GM21528 (cell line): ENCODE data around the gene ULK4.
"Not testable (repeated sequence)": the region's sequence is repeated elsewhere in the genome, so short reads cannot be mapped to it uniquely, and the experiment has no call there.

ENCODE experiments used
- ATAC-seq: cut with Tn5 transposase; IDR thresholded peaks from one replicate; pipeline ENCODE4 v1.9.1; 2021; ENCODE audit warnings: mild to moderate bottlenecking, moderate library complexity; ENCODE audit not compliant: unreplicated experiment, low FRiP score

Gene ULK4

DNA sequence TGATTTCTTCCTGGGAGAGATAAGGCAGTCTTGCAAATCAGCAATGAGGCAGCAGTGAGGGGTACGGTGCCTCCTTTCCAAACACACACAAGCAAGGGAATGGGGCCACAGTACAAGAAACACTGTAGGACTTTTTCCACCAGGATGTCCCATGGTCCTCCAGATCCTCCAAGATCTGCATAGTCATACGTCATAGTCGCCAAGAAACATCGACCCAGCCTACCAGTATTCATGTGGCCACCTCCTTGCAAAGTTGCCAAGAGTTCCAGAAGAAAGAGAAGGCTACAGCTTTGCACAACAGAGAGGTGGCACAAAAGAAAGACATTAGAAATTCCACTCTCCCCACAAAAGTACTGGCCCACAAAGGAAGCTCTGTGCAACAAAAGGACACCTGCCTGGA lies 504.7 kb downstream of the ULK4 start:
- ATAC-seq, result no peak

DNA sequence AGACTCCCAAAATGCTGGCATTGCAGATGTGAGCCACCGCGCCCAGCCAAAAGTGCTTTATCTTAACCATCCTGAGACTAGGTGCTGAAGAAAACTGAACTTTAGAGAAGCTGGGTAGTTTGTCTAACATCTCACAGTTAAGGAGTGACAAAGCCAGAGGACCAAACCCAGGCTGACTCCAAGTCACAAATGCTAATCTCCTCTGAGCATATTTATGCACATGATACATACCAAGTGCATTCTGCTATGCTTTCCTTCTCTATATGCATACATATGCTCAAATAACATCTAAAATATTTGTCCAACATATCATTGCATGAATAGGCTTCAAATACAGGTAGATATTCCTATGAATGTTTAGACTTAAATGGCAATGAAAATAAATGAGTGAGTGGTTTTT lies 505.7 kb downstream of the ULK4 start:
- no peak for ATAC-seq

DNA sequence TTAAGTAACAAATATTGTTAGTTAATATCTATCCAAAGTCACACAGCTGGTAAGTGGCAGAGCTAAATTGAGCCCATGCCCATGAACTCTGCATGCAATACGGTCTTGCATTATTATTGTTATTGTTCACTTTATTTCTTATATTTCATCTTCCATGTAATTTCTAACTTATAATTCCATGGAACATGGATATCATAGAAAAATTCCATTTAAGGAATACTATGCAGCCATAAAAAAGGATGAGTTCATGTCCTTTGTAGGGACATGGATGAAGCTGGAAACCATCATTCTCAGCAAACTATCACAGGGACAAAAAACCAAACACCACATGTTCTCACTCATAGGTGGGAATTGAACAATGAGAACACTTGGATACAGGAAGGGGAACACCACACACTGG lies 508.3 kb downstream of the ULK4 start:
- not testable (repeated sequence) for ATAC-seq

DNA sequence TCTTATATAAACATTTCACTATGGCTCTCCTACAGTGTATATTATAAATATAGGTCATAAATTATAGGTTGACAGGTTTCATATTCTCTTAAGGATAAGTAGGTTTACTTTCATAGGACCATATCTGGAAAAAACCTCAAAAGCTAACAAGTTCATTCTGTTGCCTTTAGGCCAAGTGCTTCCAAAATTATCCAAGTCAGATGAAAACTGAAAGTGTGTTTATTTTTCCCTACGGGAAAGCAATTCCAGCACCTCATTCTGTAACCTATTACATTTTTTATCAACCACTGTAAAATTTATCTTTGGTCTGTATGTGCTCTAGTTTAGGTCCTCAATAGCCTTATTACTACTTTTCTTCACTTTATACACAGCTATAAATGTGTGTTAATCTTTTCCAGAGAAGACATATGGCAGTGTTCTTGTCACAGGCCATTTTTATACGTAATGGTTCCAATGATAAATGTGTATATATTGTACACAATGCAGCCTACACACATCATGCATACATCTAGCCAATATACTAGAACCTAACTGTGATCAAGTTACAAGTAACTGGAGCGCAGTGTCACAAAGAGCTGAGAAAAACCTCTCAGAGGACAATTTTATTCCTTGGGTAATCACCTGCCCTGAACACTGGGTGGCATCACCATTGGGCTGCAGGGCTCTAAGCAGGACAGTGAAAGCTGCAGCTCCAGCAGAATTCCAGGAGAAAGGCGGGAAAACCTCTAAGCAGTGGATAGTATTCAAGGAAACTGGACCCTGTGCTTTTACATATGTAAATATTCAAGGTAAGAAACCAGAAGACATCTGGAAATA lies 511.3 kb downstream of the ULK4 start:
- no peak for ATAC-seq

DNA sequence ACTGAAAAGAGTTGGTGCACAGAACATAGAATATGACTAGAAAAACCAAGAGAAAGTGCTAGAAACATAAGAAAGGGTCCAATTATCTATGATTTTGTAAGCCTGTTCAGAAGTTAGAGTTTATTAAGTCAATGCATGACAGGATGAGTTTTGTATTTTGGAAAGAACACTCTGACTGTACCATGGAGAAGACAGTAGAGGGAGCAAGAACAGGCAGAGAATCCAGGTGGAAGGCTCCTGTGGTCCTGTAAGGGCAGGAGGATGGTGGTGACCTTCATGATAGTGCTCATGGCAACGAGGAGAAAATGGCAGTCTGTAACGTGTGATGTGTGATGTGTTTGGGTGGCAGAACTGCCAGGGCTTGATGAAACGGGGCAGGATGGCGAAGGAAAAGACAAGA lies 513.5 kb downstream of the ULK4 start:
- no peak for ATAC-seq

DNA sequence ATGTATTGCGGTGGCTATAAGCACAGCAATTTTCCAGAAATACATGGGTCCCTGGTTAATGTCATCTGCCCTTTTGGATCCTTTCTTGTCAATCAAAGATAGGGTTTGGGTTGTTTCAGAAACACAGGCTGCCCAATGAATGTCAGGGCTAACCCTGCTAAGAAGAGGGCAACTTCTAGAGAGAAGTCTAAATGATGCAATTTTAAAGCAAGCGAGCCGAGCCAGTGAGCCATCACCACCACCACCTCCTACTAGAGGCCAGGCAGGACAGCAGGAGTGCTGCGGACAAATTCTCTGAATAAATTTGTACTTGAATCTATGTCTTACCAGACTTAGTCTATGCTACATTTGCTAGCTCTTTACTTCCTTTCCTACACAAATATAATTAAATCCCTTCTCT lies 514.2 kb downstream of the ULK4 start:
- ATAC-seq, result no peak

DNA sequence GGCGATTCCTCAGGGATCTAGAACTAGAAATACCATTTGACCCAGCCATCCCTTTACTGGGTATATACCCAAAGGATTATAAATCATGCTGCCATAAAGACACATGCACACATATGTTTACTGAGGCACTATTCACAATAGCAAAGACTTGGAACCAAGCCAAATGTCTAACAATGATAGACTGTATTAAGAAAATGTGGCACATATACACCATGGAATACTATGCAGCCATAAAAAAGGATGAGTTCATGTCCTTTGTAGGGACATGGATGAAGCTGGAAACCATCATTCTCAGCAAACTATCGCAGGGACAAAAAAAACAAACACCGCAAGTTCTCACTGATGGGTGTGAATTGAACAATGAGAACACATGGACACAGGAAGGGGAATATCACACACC lies 515.6 kb downstream of the ULK4 start:
- ATAC-seq, result not testable (repeated sequence)

DNA sequence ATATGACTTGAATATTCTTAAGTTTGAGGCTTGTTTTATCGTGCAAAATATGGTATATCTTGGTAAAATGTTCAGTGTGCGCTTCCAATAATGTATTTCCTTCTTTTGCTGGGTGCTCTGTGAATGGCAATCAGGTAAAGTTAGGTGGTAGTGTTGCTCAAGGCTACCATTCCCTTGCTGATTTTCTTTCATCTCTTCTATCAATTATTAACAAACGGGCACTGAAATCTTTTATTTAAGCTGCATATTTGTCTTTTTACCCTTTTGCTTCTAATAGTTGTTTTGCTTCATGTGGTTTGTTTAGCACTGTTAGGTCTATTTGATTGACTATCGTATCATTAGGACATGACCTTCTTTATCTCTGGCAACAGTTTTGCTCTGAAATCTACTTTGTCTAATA lies 520.3 kb downstream of the ULK4 start:
- ATAC-seq, result no peak

DNA sequence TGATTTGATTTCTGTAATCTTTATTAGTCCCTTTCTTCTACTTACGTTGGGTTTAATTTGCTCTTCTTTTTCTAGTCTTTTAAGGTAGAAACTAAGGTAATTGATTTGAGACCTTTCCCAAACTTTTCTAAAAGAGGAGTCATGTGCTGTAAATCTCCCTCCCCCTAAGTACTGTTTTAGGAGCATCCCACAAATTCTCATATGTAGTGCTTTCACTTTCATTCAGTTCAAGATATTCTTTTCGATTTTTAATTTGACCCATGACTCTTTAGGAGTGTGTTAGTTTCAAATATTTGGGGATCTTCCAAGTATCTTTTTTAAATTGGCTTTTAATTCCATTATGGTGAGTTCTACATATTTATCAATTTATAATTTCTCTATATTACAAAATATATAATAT lies 520.8 kb downstream of the ULK4 start:
- ATAC-seq, result no peak

DNA sequence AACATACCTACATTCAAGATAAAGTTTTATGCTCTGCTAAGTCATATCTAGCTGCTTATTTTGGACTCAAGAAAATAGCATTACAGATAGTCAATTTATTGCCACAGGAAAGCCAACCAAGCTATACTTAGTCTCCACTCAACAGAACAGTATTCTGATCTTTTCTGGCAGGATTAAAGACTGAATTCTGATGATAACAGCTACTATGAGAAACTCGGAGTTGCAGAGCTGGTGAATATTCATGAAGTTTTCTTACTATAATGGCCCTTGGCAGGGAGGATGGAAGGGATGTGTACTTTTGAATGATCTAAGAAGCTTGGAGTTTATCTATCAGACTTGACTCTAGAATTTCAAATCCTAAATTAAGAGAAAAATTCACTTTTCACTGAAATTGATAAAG lies 524.9 kb downstream of the ULK4 start:
- ATAC-seq, result no peak

DNA sequence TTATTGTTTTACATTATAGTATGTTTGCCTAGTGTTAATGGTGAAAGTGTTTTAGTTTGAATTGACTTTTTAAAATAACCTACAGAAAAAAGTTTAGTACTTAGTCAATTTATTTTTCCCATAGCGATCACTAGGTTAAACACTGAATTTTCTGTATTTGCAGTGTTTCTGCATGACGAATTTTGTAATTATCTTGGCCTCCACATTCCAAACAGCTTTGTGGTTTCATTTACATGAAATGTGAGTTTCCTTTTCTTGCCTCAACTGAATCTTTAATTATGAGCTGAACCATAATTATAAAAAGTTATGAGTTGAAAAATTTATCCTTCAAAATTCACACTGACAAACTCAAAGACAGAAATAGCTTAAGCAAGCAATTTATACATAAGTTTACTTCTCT lies 527.1 kb downstream of the ULK4 start:
- ATAC-seq, result no peak

DNA sequence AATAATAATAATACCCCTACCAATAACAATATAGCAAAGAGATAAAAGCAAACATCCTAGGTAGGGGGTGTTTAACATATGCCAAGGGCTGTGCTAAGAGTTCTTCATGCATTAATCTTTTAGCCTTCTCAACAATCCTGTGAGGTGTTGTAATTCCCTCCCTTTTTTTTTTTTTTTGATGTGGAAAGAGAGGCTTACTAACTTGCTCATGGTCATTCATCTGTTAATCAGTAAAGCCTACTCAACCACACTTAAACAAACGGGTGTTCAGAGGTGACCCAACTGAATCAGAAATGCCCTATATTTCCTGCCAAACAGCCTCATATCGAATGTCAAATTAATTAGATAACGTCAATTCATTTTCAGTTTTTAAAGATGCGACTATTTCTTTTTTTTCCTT lies 530.5 kb downstream of the ULK4 start:
- ATAC-seq, result no peak

DNA sequence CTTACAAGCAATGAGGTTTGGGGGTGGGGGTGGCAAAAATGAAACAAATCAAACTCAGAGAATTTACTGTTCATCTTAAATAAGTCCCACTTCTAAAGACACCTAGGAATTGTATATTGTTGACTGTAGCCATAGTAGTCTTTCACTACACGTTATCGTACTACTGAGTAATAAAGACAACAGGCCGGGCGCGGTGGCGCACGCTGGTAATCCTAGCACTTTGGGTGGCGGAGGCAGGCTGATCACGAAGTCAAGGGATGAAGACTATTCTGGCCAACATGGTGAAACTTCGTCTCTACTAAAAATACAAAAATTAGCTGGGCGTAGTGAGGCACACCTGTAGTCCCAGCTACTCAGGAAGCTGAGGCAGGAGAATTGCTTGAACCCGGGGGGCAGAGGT lies 531.0 kb downstream of the ULK4 start:
- ATAC-seq, result no peak

DNA sequence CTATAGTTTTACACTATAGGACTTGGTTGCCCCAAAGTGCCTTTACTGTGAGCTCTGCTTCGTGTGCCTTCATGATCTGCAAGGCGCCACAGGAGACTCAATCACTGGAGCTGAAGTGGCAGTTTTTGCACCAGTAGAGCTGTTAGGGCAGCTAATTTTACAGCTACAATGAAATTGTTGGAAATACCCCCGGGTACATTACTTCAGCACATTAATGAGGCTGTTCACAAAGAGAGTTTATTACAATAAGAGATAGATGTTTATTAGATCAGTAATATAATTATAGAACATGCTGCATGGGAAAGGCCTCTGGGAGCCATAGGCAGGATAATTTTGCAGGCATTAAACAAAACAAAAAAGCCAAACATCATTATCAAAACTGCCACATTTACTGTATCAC lies 531.5 kb downstream of the ULK4 start:
- no peak for ATAC-seq

DNA sequence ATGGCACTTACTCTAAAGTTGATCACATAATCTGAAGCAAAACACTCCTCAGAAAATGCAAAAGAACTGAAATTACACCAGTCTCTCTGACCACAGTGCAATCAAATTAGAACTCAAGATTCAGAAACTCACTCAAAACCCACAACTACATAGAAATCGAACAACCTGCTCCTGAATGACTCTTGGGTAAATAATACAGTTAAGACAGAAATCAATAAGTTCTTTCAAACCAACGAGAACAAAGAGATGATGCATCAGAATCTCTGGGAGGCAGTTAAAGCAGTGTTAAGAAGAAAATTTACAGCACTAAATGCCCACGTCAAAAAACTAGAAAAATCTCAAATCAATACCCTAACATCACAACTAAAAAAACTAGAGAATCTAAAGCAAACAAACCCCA lies 535.4 kb downstream of the ULK4 start:
- ATAC-seq, result no peak

DNA sequence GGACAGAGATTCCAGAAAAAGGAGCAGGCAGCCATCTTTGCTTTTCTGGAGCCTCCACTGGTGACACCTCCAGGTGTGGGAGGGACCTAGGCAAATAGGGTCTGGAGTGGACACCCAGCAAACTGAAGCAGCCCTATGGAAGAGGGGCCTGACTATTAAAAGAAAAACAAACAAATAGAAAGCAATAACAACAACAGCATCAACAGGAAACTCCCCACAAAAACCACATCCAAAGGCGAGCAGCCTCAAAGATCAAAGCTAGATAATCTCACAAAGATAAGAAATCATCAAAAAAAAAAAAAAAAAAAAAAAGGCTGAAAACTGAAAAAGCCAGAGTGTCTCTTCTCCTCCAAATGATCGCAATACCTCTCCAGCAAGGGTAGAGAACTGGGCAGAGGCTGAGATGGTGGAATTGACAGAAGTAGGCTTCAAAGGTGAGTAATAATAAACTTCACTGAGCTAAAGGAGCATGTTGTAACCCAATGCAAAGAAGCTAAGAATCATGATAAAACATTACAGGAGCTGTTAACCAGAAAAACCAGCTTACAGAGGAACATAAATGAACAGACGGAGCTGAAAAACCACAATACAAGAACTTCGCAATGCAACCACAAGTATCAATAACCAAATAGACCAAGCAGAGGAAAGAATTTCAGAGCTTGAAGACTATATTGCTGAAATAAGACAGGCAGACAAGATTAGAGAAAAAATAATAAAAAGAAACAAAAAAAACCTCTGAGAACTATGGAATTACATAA lies 537.2 kb downstream of the ULK4 start:
- ATAC-seq, result no peak

DNA sequence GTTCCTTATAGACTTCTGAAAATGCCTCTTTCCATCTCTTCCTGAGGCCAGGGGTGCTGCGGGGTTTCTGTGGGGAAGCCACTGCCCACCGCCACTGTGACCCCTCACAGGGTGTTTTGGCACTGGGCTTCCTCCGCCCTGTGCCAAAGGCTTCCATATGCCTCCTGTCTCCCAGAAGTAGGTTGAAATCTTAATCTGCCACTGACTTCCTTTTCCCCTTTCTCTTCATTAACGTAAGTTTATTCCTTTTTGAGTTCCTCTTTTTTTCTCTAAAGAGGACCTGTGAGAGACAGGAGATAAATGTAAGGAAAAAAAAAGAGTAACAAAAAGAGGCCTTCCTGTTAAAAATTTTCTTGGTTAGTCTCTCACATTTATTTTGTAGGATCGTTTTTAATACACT lies 542.1 kb downstream of the ULK4 start:
- ATAC-seq, result no peak

DNA sequence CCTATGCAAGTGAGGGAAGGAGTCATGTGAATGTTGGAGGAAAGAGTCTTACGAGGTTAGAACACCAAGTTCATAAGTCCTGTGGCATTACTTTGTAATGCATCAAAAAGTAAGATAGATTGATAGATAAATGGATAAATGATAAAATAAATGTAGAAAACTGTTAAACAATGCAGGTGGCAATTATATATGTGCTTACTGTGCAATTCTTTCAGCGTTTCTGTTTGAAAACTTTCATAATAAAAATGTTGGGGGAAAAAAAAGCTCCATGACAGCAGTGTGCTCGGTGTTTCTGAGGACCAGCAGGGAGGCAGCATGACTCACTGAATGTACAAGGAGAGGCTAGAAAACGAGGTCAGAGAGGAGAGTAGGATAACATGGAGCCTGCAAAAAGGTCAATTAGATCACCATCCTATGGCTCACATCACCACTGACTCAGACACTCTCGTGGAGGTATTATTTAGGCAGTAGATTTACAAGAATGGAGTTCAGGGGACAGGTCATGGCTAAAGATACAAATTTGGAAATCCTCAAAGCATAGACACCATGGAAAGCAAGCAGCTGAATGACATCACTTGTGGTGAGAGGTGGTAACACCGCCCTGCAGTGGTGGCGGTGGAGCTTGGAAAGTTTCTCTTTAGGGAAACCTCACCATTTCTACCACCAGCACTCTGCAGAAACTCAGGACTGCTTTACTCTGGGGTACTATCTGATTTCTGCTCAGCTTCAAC lies 542.8 kb downstream of the ULK4 start:
- no peak for ATAC-seq

DNA sequence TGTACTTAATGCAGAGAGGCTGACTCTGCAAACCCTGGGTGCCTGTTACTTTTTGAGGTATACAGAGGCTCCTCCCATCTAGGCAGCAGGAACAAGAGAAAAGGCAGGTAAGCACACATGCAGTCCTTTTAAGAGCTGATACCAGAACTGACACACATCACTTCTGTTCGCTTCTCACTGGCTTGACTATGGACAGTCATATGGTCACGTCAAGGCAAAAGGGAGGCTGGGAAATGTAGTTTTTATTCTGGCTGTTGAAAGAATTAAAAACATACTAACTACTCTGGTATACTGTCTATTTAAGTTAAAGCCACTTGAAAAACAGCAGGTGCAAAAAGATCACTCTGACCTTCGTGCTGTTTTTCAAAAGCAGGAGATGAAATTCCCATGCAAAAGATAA lies 544.3 kb downstream of the ULK4 start:
- no peak for ATAC-seq

DNA sequence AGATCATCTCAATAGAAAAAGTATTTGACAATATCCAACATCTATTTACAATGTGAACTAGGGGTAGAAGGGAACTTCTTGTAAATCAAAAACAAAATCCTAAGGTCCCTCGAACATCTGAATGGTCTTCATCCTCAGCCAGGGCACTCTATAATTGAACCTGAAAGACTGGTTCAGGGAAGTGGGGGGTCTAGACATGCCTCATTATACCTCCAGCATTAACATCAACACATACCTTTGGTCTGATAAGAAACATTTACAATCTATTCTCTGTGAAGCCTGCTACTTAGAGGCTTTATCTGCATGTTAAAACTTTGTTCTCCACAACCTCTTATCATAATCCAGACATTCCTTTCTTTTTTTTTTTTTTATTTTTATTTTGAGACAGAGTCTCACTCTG lies 550.8 kb downstream of the ULK4 start:
- ATAC-seq, result no peak

DNA sequence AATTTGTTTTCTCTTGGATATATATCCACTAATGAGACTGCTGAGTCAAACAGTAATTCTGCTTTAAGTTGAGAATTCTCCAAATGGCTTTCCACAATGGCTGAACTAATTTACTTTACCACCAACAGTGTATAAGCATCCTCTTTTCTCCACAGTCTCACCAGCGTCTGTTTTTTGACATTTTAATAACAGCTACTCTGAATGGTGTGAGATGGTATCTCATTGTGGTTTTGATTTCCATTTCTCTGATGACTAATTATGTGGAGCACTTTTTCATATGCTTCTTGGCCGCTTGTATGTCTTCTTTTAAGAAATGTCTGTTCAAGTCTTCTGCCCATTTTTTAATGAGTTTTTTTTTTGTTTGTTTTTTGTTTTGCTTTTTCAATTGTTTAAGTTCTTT lies 556.4 kb downstream of the ULK4 start:
- ATAC-seq, result no peak
